Mucosa of descending colon (tissue), 3 donors: ENCODE data around the gene CDC34. TPM values are rescaled to one million over a fixed set of nuclear protein-coding genes. Genes with fewer than 3 reads are reported as not detected.

Experiments used
- ATAC-seq: fragments of 200-7000 bp; cut with Tn5 transposase; one replicate; pipeline ENCODE4 v1.9.1; 2020; ENCODE audit warnings: mild to moderate bottlenecking, moderate library complexity
- DNase-seq, 3 donors: peaks; one replicate each; pipeline ENCODE4 v3.0.0-alpha.2; 2020
- H3K36me3 ChIP-seq: fragments of 200-600 bp; one replicate; pipeline ENCODE4 v1.8.0; 2021; ENCODE audit warnings: low read depth, mild to moderate bottlenecking
- H3K4me1 ChIP-seq: fragments of 200-600 bp; one replicate; pipeline ENCODE4 v1.8.0; 2021; ENCODE audit warnings: low read depth, mild to moderate bottlenecking
- H3K4me3 ChIP-seq: fragments of 200-600 bp; one replicate; pipeline ENCODE4 v1.8.0; 2021; ENCODE audit warnings: mild to moderate bottlenecking
- H3K9me3 ChIP-seq: fragments of 200-600 bp; one replicate; pipeline ENCODE4 v1.8.0; 2021; ENCODE audit warnings: mild to moderate bottlenecking
- CTCF ChIP-seq: fragments of 200-600 bp; IDR thresholded peaks from one replicate; pipeline ENCODE4 v1.8.0; 2022; ENCODE audit warnings: antibody characterized with exemption, mild to moderate bottlenecking
- intact Hi-C, 2 donors: fragments of 100-400 bp; cut with DNase I in 1 of 2; cut with micrococcal nuclease in 1 of 2; formaldehyde crosslinking; loops; one replicate each; pipeline versions ENCODE4 v1.11.0 to v1.11.1; 2022; cut with DNase I, micrococcal nuclease
- total RNA-seq, 3 donors: library from RNA; stranded (reverse); fragmentation: NEBNext Ultra II Directional in 2 of 3; extraction: Animal tissue kit (Norgen Biotek cat#: 25700) in 2 of 3; gene quantifications; one replicate each; pipeline versions ENCODE4 v1.2.1 to v1.2.4, GENCODE V29; 2021 to 2023
- donor health status: DM: no; HTN: no; CAD: no; lungs with moderate emphysema.
- donor health status: DM: no; HTN: no; CAD: no.
- donor health status: DM: no; HTN: yes; CAD: no.

CDC34 gene
- total RNA-seq, 3 donors from 2014 or later: 64.6 to 78.0 (median 71.2) TPM

- peaks cover 21% of the 10 kb centered on the region for H3K4me1 ChIP-seq
- H3K36me3 ChIP-seq: peaks cover 9% of the 10 kb centered on the region
- no peaks in the 10 kb centered on the region for H3K9me3 ChIP-seq
- no peak overlapping the region for H3K4me3 ChIP-seq
- intact Hi-C loops: no loop called here
- peak in 1 of 3 donors; percentile 50 for DNase-seq
- TF ChIP-seq CTCF: no peak
- ATAC-seq: no peak
Observed at GRCh38 chr19:536031-536880, 4.7 kb downstream of the CDC34 start.

DNA sequence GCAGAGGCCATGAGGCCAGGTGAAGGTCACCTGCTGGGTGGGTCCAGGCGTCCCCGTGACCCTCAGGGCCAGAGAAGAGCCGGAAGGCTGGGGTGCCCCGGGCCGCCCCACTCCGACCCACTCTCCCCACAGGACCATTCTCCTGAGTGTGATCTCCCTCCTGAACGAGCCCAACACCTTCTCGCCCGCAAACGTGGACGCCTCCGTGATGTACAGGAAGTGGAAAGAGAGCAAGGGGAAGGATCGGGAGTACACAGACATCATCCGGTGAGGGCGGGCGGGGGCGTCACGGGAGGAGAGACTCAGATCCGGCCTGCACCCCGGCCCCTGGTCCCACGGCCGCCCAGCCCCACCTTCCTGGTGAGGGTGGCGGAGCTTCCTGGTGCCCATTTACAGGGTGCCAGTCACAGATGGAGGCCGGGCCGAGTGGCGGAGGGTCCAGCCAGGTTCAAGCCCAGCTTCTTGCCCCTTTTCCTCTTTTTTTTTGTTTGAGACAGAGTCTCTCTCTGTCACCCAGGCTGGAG is 5.4 kb downstream of the CDC34 start:
- intact Hi-C loops: no loop called here
- H3K4me3 ChIP-seq: no peak overlapping the region
- peaks cover 9% of the 10 kb centered on the region for H3K36me3 ChIP-seq
- H3K4me1 ChIP-seq: peaks cover 21% of the 10 kb centered on the region
- ATAC-seq: no peak
- TF ChIP-seq CTCF: no peak
- DNase-seq: no peak
- H3K9me3 ChIP-seq: no peaks in the 10 kb centered on the region

DNA sequence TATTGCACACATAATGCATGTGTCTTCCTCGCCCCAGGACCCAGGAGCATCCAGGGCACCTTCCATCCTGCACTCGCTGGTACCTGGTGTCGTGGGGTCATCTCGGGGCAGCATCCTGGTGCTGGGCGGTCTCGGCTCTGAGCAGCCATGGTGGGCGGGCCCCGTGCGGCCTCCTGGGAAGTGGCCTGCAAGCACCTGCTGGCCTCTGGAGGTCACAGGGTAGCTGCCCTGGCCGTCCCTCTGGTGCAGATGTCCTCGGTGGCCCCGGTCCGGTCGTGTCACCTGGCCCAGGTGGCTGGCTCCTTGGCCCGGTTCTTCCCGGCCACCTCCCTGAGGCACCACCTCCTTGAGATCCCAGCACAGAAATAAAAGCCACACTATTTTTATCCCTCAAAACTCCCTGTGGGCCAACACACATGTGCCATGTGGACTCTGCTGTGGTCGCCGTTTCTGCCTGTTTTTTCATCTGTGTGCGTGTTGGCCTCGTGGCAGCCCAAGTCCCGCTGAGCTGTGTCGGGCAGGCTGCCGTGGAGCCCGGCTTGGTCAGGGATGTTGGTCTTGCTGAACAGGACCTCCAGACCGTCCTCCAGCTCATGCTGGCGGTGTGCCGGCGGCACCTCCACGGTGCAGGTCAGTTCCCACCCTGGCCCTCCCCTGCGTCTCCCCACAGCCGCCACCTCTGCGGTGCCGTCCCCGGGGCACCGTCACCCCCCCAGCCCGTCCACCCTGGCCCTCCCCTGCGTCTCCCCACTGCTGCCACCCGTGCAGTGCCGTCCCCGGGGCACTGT is 7.3 kb downstream of the CDC34 start:
- intact Hi-C loops: no loop called here
- peaks cover 11% of the 10 kb centered on the region for H3K4me1 ChIP-seq
- DNase-seq: no peak
- H3K9me3 ChIP-seq: no peaks in the 10 kb centered on the region
- no peak for TF ChIP-seq CTCF
- ATAC-seq: no peak
- H3K4me3 ChIP-seq: no peak overlapping the region
- H3K36me3 ChIP-seq: peaks cover 9% of the 10 kb centered on the region

DNA sequence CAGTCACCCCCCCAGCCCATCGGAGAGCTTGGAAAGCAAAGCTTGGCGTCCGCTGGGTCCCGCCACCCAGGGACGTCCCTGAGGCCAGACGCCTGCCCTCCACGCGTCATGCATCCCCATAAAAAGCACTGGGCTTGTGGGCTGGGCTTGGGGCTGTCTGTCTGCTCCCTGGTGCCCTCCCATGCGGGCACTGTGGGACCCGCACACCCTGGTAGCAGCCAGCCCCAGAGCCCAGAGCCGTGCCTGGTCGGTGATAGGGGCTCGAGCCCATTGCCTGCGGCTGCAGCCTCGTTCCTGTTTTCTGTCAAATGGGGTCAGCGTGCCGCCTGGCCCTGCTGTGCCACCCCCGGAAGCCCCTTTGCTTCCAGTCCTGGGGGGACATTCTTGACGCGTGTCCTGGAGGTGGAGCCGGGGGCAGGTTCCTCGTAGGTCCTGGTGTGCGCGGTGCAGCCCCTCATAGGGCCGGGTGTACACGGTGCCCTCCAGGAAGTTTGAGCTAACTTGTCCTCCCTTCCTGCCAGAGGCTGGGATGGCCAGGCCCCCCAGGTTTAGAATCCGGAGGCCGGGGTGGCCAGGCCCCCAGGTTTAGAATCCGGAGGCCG is 8.0 kb downstream of the CDC34 start:
- no peak for DNase-seq

More for the DNA sequence above, 8.0 kb downstream of the CDC34 start:
- no peak for ATAC-seq
- Histone ChIP-seq H3K9me3 (no peaks in the 10 kb centered on the region), H3K4me3 (no peak overlapping the region), H3K36me3 (peaks cover 9% of the 10 kb centered on the region), H3K4me1 (peaks cover 7% of the 10 kb centered on the region)
- intact Hi-C loops: no loop called here
- no peak for TF ChIP-seq CTCF
